K562 (cell line): ENCODE results near the gene GLP2R.

ENCODE experiments used
- SREBF2 ChIP-seq: sonication (generic); formaldehyde crosslinking; IDR thresholded peaks from 2 replicates; pipeline ENCODE4 v1.4.0; 2020; ENCODE audit warnings: mild to moderate bottlenecking, missing genetic modification reagents
- ZBTB12 ChIP-seq: fragments of 250-450 bp; sonication (Bioruptor Pico); IDR thresholded peaks from 2 replicates; pipeline ENCODE4 v1.4.0; 2020

- TF ChIP-seq SREBF2 (CRISPR knock-in tag): no peak
- TF ChIP-seq ZBTB12 (CRISPR knock-in tag): no peak
Observed at GRCh38 chr17:9929871-9930270, 104.1 kb downstream of the GLP2R start.
